Testis (tissue), 3 donors: ENCODE results near the gene S100A10. TPM values are rescaled to one million over a fixed set of nuclear protein-coding genes. Genes with fewer than 3 reads are reported as not detected.

Experiments
- DNase-seq: peaks from one replicate; pipeline ENCODE4 v3.0.0-alpha.2; 2019
- H3K27ac ChIP-seq, 2 donors: fragments of 200-600 bp; sonication (generic); one replicate each; pipeline ENCODE4 v1.5.1; 2019
- H3K27me3 ChIP-seq: fragments of 200-600 bp; sonication (generic); one replicate; pipeline ENCODE4 v1.5.1; 2019
- H3K36me3 ChIP-seq: fragments of 200-600 bp; sonication (generic); one replicate; pipeline ENCODE4 v1.5.1; 2017; ENCODE audit warnings: low read depth; ENCODE audit errors: missing control alignments
- H3K4me1 ChIP-seq: fragments of 200-600 bp; sonication (generic); one replicate; pipeline ENCODE4 v1.5.1; 2019
- H3K4me3 ChIP-seq, 2 donors: fragments of 200-600 bp; sonication (generic); one replicate each; pipeline ENCODE4 v1.5.1; 2017 to 2019
- H3K9me3 ChIP-seq: fragments of 200-600 bp; sonication (generic); one replicate; pipeline ENCODE4 v1.5.1; 2017
- CTCF ChIP-seq, 3 experiments: fragments of 450-650 bp in 2 of 3; fragments of 200-600 bp in 1 of 3; sonication (generic) in 1 of 3; IDR thresholded peaks; one replicate each; pipeline ENCODE4 v1.5.1; 2016 to 2019; ENCODE audit warnings: antibody characterized with exemption in 3 of 3, mild to moderate bottlenecking in 2 of 3, moderate library complexity in 1 of 3
- POLR2A ChIP-seq: fragments of 450-650 bp; IDR thresholded peaks from one replicate; pipeline ENCODE4 v1.6.1; 2017; ENCODE audit warnings: antibody characterized with exemption, mild to moderate bottlenecking, moderate library complexity
- WGBS, 2 donors: methylation state at CpG; one replicate each; pipeline ENCODE4 v1.1.5; 2018; 5-methylcytosine and 5-hydroxymethylcytosine counted together
- intact Hi-C: fragments of 100-400 bp; cut with DNase I; formaldehyde crosslinking; loops from one replicate; pipeline ENCODE4 v1.15.1; 2023; ENCODE audit warnings: low total_unique reads
- polyA plus RNA-seq: library from polyadenylated mRNA; stranded (reverse); fragments of 350-450 nt; fragmentation: Illumina TruSeq; extraction: RNeasy Lipid Tissue Mini Kit (QIAGEN cat#74804); gene quantifications from one replicate; pipeline ENCODE4 v1.2.3, GENCODE V29; 2014; ENCODE audit warnings: low read depth, low replicate concordance; ENCODE audit not compliant: insufficient read depth
- total RNA-seq, 2 donors: library from RNA; depleted of rRNA; stranded (reverse); fragments of >200 nt; gene quantifications; one replicate each; pipeline ENCODE4 v1.2.3, GENCODE V29; 2016

Gene S100A10
- total and polyA plus RNA-seq, 3 donors from 2014 or later, result 92.4 to 364 (median 110) TPM

- DNase-seq, result no peak
- no peak overlapping the region for H3K27ac ChIP-seq
- TF ChIP-seq CTCF (IDR thresholded peaks at IDR 0.05), result no peak
- TF ChIP-seq POLR2A, result no peak
- intact Hi-C loops, result no loop called here
- no peaks in the 10 kb centered on the region for H3K36me3 ChIP-seq
- H3K4me1 ChIP-seq, result peaks cover 18% of the 10 kb centered on the region
- H3K9me3 ChIP-seq, result no peaks in the 10 kb centered on the region
- no peaks in the 10 kb centered on the region for H3K27me3 ChIP-seq
- no peak overlapping the region for H3K4me3 ChIP-seq
- 88 to 92% methylated on average over 10 of the region's 10 CpGs for WGBS, 2 donors
Measured at GRCh38 chr1:152038871-152039270, 45.2 kb upstream of the S100A10 start.

GRCh38 chr1:152036267-152037216 lies 42.9 kb upstream of the S100A10 start, which contains the start of gene S100A11:
S100A11 (minus strand) TSS chr1:152037004; CDS start chr1:152036915, 89 bp downstream.
- H3K36me3 ChIP-seq, result no peaks in the 10 kb centered on the region
- no peaks in the 10 kb centered on the region for H3K9me3 ChIP-seq
- no peaks in the 10 kb centered on the region for H3K27me3 ChIP-seq
- H3K4me3 ChIP-seq, result peak within 1 kb of the TSS; percentile 65 to 86
- WGBS, 2 donors, result 0 to 1% methylated on average over 50 to 53 of the region's 53 CpGs
- intact Hi-C loops, result no loop called here
- H3K4me1 ChIP-seq, result peaks cover 18% of the 10 kb centered on the region
- peak; percentile 93 for DNase-seq
- TF ChIP-seq POLR2A, result no peak
- no peak for TF ChIP-seq CTCF (IDR thresholded peaks at IDR 0.05)
- peak within 1 kb of the TSS; percentile 83 to 87 for H3K27ac ChIP-seq

- no peaks in the 10 kb centered on the region for H3K9me3 ChIP-seq
- intact Hi-C loops, result no loop called here
- peak overlapping the region; percentile 65 to 86 for H3K4me3 ChIP-seq
- no peaks in the 10 kb centered on the region for H3K27me3 ChIP-seq
- H3K4me1 ChIP-seq, result peaks cover 18% of the 10 kb centered on the region
- peak overlapping the region; percentile 83 to 87 for H3K27ac ChIP-seq
- DNase-seq, result peak; percentile 49
- no peaks in the 10 kb centered on the region for H3K36me3 ChIP-seq
- WGBS, 2 donors, result 17 to 28% methylated on average over 17 of the region's 17 CpGs
- TF ChIP-seq CTCF (IDR thresholded peaks at IDR 0.05), result no peak
- TF ChIP-seq POLR2A, result no peak
Measured at GRCh38 chr1:152035539-152036266, 42.0 kb upstream of the S100A10 start.

GRCh38 chr1:152034654-152035538 lies 41.2 kb upstream of the S100A10 start:
- Histone ChIP-seq H3K9me3 (no peaks in the 10 kb centered on the region), H3K27me3 (no peaks in the 10 kb centered on the region), H3K27ac (peak overlapping the region; percentile 2 to 58), H3K4me1 (peaks cover 18% of the 10 kb centered on the region), H3K36me3 (no peaks in the 10 kb centered on the region), H3K4me3 (peak overlapping the region in 1 of 2 donors; percentile 86)
- 21 to 37% methylated on average over 7 to 8 of the region's 8 CpGs for WGBS, 2 donors
- intact Hi-C loops, result no loop called here
- TF ChIP-seq POLR2A (no peak), CTCF (IDR thresholded peaks at IDR 0.05) (peak; percentile 30 to 56 (median 35))
- peak; percentile 60 for DNase-seq
